ENCODE results near the gene CACNG3.

Gene CACNG3

DNA sequence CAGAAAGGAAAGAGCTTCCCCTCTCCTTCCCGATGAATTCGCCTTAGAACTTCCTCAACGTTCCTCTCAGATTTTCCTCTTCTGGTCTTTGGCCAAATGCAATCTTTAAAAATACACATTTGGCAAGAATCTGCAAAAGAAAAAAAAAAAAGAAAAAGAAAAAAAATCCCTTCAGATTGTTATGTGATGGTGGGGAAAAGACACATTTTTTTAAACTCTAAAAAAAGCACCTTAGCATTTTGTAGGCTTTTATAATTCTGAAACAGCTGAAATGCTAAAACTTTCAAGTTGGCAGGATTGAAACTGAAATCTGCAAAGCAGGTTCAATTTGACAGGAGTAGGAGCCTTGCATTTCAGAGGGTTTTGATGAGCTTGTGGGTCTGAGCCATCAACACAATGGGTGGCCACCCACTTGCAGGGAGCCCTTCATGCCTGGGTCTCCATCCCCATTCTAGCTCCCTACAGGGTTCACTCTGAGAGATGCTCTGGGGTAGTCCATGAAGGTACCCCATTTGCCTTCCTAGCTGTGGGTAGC lies 33.1 kb downstream of the CACNG3 start:
- Histone ChIP-seq H3K4me2 (ENCODE audit: low read length) (no peak overlapping the region), H3F3A (ENCODE audit: control insufficient read depth, insufficient read depth) (no peaks in the 10 kb centered on the region), H3K4me3 (ENCODE audit: low read length) (no peak overlapping the region), H3K36me3 (ENCODE audit: control insufficient read depth, low read length) (no peaks in the 10 kb centered on the region), H3K79me2 (ENCODE audit: control insufficient read depth, low read length) (no peaks in the 10 kb centered on the region), H3K9me2 (replicated peaks; ENCODE audit: control insufficient read depth, low read length) (no peaks in the 10 kb centered on the region), H3K4me1 (ENCODE audit: control insufficient read depth, low read length) (no peaks in the 10 kb centered on the region), H4K20me1 (ENCODE audit: control insufficient read depth, insufficient read depth, low read depth, low read length) (no peaks in the 10 kb centered on the region), H3K9me3 (ENCODE audit: control insufficient read depth, insufficient read depth, low read length) (no peaks in the 10 kb centered on the region), H3K27me3 (ENCODE audit: control insufficient read depth, low read length) (no peaks in the 10 kb centered on the region), H3K27ac (ENCODE audit: low read depth, low read length) (no peak overlapping the region)
- TF ChIP-seq EZH2phosphoT487 (IDR thresholded peaks at IDR 0.05; ENCODE audit: borderline replicate concordance, low read length) = no peak
- TF ChIP-seq, protein P1, sequence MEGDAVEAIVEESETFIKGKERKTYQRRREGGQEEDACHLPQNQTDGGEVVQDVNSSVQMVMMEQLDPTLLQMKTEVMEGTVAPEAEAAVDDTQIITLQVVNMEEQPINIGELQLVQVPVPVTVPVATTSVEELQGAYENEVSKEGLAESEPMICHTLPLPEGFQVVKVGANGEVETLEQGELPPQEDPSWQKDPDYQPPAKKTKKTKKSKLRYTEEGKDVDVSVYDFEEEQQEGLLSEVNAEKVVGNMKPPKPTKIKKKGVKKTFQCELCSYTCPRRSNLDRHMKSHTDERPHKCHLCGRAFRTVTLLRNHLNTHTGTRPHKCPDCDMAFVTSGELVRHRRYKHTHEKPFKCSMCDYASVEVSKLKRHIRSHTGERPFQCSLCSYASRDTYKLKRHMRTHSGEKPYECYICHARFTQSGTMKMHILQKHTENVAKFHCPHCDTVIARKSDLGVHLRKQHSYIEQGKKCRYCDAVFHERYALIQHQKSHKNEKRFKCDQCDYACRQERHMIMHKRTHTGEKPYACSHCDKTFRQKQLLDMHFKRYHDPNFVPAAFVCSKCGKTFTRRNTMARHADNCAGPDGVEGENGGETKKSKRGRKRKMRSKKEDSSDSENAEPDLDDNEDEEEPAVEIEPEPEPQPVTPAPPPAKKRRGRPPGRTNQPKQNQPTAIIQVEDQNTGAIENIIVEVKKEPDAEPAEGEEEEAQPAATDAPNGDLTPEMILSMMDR (IDR thresholded peaks at IDR 0.05; ENCODE audit: low read depth, low read length, poor library complexity, severe bottlenecking) = no peak

DNA sequence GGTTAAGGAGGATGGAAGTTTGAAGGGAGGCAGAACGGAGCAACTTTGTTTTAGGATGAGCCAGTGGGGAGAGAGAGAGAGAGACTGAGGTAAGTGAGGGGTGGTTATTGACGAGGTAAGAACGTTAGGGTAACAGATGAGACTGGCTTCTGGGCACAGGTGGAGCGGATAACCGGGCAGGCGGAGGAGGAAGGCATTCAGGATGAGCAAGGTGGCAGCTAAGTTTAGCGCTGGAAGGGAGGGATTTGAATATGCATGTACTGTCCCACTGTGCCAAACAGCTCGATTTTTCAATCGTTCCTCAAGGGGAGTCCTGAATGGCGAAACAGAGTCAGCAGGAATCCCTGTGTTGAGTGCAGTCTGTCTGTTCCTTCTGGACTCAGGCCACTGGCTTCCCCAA lies 35.8 kb downstream of the CACNG3 start:
- Histone ChIP-seq H3K27me3 (ENCODE audit: control insufficient read depth, low read length) (no peaks in the 10 kb centered on the region), H3K9me3 (ENCODE audit: control insufficient read depth, insufficient read depth, low read length) (no peaks in the 10 kb centered on the region), H3K9me2 (replicated peaks; ENCODE audit: control insufficient read depth, low read length) (no peaks in the 10 kb centered on the region), H3K36me3 (ENCODE audit: control insufficient read depth, low read length) (no peaks in the 10 kb centered on the region), H4K20me1 (ENCODE audit: control insufficient read depth, insufficient read depth, low read depth, low read length) (no peaks in the 10 kb centered on the region), H3K4me2 (ENCODE audit: low read length) (no peak overlapping the region), H3F3A (ENCODE audit: control insufficient read depth, insufficient read depth) (no peaks in the 10 kb centered on the region), H3K79me2 (ENCODE audit: control insufficient read depth, low read length) (no peaks in the 10 kb centered on the region), H3K27ac (ENCODE audit: low read depth, low read length) (no peak overlapping the region), H3K4me3 (ENCODE audit: low read length) (no peak overlapping the region), H3K4me1 (ENCODE audit: control insufficient read depth, low read length) (no peaks in the 10 kb centered on the region)
- TF ChIP-seq, protein P1 (IDR thresholded peaks at IDR 0.05; ENCODE audit: low read depth, low read length, poor library complexity, severe bottlenecking) = no peak
- no peak for TF ChIP-seq EZH2phosphoT487 (IDR thresholded peaks at IDR 0.05; ENCODE audit: borderline replicate concordance, low read length)

DNA sequence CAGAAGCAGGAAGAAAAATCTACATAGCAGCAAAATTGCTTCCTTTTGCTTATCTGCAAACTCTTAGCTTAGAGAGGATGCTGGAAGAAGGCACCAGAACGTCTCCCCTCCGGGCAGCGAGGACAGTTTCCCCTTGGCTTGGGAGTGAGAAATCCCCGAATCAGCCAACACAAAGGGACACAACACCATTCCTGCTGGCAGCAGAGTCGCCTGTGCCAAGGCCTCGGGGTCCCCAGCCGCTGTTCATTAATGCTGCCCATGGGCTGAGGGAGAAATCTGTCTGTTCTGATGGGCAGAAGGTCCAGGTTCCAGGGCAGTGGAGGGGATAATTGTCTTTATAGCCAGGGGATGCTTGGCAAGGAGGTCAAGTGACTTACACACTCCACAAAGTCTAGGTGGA lies 38.0 kb downstream of the CACNG3 start:
- Histone ChIP-seq H3K4me2 (ENCODE audit: low read length) (no peak overlapping the region), H3K36me3 (ENCODE audit: control insufficient read depth, low read length) (no peaks in the 10 kb centered on the region), H3K9me3 (ENCODE audit: control insufficient read depth, insufficient read depth, low read length) (no peaks in the 10 kb centered on the region), H3K27me3 (ENCODE audit: control insufficient read depth, low read length) (no peaks in the 10 kb centered on the region), H3K9me2 (replicated peaks; ENCODE audit: control insufficient read depth, low read length) (no peaks in the 10 kb centered on the region), H3K27ac (ENCODE audit: low read depth, low read length) (no peak overlapping the region), H3K4me1 (ENCODE audit: control insufficient read depth, low read length) (no peaks in the 10 kb centered on the region), H3K4me3 (ENCODE audit: low read length) (no peak overlapping the region), H3K79me2 (ENCODE audit: control insufficient read depth, low read length) (no peaks in the 10 kb centered on the region), H4K20me1 (ENCODE audit: control insufficient read depth, insufficient read depth, low read depth, low read length) (no peaks in the 10 kb centered on the region), H3F3A (ENCODE audit: control insufficient read depth, insufficient read depth) (no peaks in the 10 kb centered on the region)
- TF ChIP-seq, protein P1 (IDR thresholded peaks at IDR 0.05; ENCODE audit: low read depth, low read length, poor library complexity, severe bottlenecking) = no peak
- TF ChIP-seq EZH2phosphoT487 (IDR thresholded peaks at IDR 0.05; ENCODE audit: borderline replicate concordance, low read length) = no peak

Data from DOHH2 (cell line).